ENCODE measurements around the gene LAMA2. TPM values are rescaled to one million over a fixed set of nuclear protein-coding genes. Genes with fewer than 3 reads are reported as not detected.

LAMA2 gene
- total and polyA plus RNA-seq, 2 of the 13 experiments (the other 11 are each of a cell fraction or from before 2014, with no cell fraction given) = 0.11 to 0.28 TPM

GRCh38 chr6:129172279-129172995 lies 289.5 kb downstream of the LAMA2 start (continued):
- TF ChIP-seq, protein P1, sequence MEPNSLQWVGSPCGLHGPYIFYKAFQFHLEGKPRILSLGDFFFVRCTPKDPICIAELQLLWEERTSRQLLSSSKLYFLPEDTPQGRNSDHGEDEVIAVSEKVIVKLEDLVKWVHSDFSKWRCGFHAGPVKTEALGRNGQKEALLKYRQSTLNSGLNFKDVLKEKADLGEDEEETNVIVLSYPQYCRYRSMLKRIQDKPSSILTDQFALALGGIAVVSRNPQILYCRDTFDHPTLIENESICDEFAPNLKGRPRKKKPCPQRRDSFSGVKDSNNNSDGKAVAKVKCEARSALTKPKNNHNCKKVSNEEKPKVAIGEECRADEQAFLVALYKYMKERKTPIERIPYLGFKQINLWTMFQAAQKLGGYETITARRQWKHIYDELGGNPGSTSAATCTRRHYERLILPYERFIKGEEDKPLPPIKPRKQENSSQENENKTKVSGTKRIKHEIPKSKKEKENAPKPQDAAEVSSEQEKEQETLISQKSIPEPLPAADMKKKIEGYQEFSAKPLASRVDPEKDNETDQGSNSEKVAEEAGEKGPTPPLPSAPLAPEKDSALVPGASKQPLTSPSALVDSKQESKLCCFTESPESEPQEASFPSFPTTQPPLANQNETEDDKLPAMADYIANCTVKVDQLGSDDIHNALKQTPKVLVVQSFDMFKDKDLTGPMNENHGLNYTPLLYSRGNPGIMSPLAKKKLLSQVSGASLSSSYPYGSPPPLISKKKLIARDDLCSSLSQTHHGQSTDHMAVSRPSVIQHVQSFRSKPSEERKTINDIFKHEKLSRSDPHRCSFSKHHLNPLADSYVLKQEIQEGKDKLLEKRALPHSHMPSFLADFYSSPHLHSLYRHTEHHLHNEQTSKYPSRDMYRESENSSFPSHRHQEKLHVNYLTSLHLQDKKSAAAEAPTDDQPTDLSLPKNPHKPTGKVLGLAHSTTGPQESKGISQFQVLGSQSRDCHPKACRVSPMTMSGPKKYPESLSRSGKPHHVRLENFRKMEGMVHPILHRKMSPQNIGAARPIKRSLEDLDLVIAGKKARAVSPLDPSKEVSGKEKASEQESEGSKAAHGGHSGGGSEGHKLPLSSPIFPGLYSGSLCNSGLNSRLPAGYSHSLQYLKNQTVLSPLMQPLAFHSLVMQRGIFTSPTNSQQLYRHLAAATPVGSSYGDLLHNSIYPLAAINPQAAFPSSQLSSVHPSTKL (CRISPR knock-in tag; IDR thresholded peaks at IDR 0.05) = peak; percentile 42; the same call in 1 of the 2 replicates

- H3K4me3 ChIP-seq (replicated peaks in 1 of 3; ENCODE audit: insufficient read depth in 1 of 3, low read depth in 2 of 3, low read length in 3 of 3) = no peak overlapping the region
- ATAC-seq (no peak), FAIRE-seq (no peak), DNase-seq (ENCODE audit: low spot score) (no peak)
- ChIA-PET POLR2A (no interaction called here), CTCF (ENCODE audit: low intra/inter-chr PET ratio, low total read pairs) (no interaction called here)
- 0% methylated on average over 1 of the region's 1 CpG for WGBS (ENCODE audit: low lambda C conversion rate)
- H3K27me3 ChIP-seq (ENCODE audit: control insufficient read depth in 1 of 2, insufficient read depth in 2 of 2, low read length in 2 of 2) = no peaks in the 10 kb centered on the region
- no peak overlapping the region for H3K4me2 ChIP-seq (ENCODE audit: low read depth, low read length)
- H3K9ac ChIP-seq (ENCODE audit: insufficient read depth, low read depth, low read length) = no peak overlapping the region
- no TSS peak for BruUV-seq (replicated peaks)
- H4K20me1 ChIP-seq (ENCODE audit: insufficient read depth, low read length) = no peaks in the 10 kb centered on the region
- no peaks in the 10 kb centered on the region for H3K9me3 ChIP-seq (ENCODE audit: low read length)
- no peaks in the 10 kb centered on the region for H3K79me2 ChIP-seq (ENCODE audit: insufficient read depth, low read length)
- in situ Hi-C loops (cut with HindIII; ENCODE audit: extremely low pct_ligation_motif_present, low pct_unique_long_range_greater_than_20kb) = no loop called here
- H3K27ac ChIP-seq (ENCODE audit: extremely low read length, insufficient read depth, low read length) = no peak overlapping the region
- intact Hi-C loops (cut with micrococcal nuclease; ENCODE audit: unreplicated experiment) = no loop called here
- no peak overlapping the region for H2AFZ ChIP-seq (ENCODE audit: low read length)
- H3K36me3 ChIP-seq (replicated peaks in 1 of 2; ENCODE audit: control insufficient read depth in 1 of 2, insufficient read depth in 2 of 2, low read length in 2 of 2) = no peaks in the 10 kb centered on the region
- no peaks in the 10 kb centered on the region for H3K4me1 ChIP-seq (ENCODE audit: insufficient read depth, low read length)
- TF ChIP-seq ZKSCAN8 (CRISPR knock-in tag; IDR thresholded peaks at IDR 0.05; ENCODE audit: borderline replicate concordance) (no peak), CCDC6 (CRISPR knock-in tag; IDR thresholded peaks at IDR 0.05) (no peak), ZBTB44 (CRISPR knock-in tag; IDR thresholded peaks at IDR 0.05) (no peak), MAF1 (CRISPR knock-in tag; IDR thresholded peaks at IDR 0.05; ENCODE audit: borderline replicate concordance) (no peak), ZNF781 (CRISPR knock-in tag; IDR thresholded peaks at IDR 0.05; ENCODE audit: borderline replicate concordance, not compliant biosample characterization) (no peak), ZNF280D (CRISPR knock-in tag; IDR thresholded peaks at IDR 0.05) (no peak), MXD4 (CRISPR knock-in tag; IDR thresholded peaks at IDR 0.05) (no peak)
- TF ChIP-seq, protein P2, sequence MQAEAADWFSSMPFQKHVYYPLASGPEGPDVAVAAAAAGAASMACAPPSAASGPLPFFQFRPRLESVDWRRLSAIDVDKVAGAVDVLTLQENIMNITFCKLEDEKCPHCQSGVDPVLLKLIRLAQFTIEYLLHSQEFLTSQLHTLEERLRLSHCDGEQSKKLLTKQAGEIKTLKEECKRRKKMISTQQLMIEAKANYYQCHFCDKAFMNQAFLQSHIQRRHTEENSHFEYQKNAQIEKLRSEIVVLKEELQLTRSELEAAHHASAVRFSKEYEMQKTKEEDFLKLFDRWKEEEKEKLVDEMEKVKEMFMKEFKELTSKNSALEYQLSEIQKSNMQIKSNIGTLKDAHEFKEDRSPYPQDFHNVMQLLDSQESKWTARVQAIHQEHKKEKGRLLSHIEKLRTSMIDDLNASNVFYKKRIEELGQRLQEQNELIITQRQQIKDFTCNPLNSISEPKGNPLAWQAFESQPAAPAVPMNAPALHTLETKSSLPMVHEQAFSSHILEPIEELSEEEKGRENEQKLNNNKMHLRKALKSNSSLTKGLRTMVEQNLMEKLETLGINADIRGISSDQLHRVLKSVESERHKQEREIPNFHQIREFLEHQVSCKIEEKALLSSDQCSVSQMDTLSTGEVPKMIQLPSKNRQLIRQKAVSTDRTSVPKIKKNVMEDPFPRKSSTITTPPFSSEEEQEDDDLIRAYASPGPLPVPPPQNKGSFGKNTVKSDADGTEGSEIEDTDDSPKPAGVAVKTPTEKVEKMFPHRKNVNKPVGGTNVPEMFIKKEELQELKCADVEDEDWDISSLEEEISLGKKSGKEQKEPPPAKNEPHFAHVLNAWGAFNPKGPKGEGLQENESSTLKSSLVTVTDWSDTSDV (CRISPR knock-in tag; IDR thresholded peaks at IDR 0.05) = no peak
Observed at GRCh38 chr6:129175066-129175465, 292.1 kb downstream of the LAMA2 start.

Measured in HepG2 (cell line).